HG03159 (cell line): ENCODE results near the gene DBP.

Source experiments
- ATAC-seq: cut with Tn5 transposase; IDR thresholded peaks from one replicate; pipeline ENCODE4 v1.9.1; 2021; ENCODE audit warnings: mild to moderate bottlenecking, moderate library complexity; ENCODE audit not compliant: unreplicated experiment

The DBP gene

DNA sequence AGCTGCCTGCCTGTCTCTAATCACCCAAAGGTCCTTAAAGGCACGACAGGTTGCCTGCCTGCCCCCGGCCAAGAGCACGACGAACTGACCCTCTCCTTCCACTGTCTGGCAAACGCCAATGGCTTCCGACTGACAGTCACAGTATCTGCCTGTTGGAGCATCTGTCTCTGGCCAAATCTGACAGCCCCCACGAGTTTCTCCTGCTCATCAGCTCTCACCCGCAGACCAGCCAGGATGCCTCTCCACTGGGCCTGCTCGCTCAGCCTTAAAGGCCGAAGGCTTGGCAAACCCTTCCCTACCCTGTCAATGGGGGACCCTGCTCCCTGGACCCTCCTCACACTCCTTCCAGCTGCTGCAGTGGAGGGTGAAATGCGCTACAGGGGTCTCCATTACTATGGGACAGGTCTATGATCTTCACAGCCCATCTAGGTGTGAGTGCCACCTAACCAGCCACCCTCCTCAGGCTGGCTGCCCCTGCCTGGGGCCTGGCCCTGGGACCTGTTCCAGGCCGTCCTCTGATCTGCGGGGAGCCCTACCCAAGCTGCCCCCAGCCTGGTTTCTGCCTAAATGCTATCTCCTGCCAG is 23.2 kb downstream of the DBP start:
- no peak for ATAC-seq

DNA sequence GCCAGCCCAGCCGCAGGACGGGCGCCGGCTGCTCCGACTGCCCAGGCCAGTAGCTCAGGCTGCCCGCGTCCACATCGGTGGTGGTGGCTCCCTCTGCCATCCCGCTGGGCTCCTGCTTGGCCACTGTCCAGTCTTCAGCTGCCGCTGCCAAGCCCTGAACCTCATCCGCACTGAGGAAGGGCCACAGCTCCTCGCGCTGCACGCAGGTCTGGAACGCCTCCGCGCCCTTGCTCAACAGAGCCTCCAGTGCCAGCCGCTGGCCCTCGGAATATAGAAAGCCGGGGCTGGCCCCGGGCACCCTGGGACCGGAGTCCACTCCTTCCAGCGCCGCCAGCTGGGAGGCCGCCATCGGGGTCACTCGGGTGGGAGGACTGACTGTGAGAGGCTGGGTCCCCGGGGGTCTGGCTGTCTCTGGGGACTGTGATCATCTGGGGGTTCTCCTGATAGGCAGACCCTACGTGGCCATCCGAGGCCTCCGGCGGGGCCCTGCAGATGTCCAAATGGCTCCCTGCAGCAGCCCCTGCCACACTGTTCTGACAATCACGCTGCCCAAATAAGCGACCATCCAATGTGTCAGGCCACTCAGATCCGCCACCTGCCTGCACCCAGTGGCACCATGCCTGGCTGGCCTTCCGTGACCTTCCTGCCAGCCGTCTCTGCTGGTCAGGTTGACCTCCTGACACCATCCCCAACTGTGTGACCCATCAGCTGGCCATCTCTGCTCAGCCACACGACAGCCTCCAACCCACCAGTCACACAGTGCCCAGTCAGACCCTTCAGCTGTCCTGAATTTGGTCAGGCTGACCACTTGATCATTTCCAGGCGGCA is 23.9 kb downstream of the DBP start:
- ATAC-seq = no peak

DNA sequence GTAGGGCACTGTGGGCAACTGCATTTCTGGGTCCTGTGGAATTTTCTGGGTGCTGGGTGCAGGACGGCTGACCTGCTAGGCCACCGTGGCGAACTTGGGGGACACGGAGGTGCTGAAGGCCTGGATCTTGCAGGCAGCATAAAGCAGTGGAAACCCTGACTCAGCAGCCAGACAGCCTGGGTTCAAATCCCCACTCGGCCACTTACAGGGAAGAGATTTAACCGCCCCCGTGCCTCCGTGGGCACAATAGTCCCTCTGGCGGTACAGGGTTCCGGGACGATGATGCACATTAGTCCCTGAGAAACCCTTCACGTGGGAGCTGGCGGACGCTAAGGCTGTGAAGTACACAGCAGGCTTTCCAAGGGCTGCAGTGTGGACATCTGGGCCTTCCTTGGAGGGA is 25.3 kb downstream of the DBP start:
- ATAC-seq = no peak

DNA sequence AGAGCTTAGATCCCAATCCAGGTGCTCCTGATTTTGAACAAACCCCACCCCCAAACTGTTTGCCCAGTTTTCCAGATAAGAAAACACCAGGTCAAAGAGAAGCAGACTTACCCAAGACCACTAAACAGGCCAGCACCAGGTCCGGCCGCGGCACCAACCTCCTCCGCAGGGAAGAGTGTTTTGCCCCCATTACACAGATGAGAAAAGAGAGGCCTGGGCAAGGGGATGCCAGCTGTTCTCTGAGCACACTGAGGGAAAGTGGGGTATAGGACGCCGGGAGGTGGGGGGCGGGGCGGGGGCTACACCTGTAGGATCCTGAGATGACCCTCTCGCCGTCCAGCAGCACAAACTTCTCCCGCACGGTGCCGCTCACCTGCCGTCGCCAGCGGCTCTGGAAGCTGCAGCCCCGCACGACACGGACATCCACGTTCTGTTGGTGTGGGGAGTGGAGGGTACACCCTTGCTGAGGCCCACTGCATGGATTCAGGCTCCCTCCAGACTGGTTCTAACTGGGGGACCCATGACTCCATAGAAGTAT is 27.5 kb downstream of the DBP start:
- no peak for ATAC-seq

DNA sequence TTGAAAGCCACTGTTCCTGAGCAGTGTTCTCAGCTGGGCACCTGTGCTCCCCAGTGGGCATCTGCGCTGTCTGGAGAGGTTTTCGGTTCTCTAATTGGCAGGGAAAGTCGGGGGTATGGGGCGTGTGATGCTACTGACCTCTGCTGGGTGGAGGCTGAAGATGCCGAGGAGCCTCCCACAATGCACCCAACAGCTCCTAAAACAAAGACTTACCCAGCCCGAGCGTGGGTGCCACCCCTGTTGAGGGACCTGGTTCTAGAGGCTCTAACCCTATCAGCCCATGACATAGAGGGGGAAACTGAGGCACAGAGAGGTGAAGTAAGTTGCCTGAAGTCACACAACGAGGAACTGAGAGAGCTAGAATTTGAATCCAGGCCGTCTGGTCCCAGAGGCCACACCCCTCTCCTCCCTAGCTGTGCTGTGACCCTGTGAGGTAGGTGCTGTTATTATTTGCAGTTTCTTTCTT is 28.3 kb downstream of the DBP start:
- ATAC-seq = no peak

DNA sequence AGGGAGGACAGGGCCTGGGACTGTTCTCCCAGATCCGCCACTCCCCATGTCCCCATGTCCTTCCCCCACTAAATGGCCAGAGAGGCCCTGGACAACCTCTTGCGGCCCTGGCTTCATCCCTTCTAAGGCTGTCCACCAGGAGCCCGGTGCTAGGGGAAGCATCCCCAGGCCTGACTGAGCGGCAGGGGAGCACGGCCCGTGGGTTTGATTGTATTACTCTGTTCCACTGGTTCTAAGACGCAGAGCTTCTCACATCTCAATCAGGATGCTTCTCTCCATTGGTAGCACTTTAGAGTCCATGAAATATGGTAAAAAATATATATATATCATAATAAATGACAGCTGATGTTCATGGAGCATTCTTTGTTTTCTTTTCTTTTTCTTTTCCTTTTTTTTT is 29.8 kb downstream of the DBP start:
- ATAC-seq = no peak

DNA sequence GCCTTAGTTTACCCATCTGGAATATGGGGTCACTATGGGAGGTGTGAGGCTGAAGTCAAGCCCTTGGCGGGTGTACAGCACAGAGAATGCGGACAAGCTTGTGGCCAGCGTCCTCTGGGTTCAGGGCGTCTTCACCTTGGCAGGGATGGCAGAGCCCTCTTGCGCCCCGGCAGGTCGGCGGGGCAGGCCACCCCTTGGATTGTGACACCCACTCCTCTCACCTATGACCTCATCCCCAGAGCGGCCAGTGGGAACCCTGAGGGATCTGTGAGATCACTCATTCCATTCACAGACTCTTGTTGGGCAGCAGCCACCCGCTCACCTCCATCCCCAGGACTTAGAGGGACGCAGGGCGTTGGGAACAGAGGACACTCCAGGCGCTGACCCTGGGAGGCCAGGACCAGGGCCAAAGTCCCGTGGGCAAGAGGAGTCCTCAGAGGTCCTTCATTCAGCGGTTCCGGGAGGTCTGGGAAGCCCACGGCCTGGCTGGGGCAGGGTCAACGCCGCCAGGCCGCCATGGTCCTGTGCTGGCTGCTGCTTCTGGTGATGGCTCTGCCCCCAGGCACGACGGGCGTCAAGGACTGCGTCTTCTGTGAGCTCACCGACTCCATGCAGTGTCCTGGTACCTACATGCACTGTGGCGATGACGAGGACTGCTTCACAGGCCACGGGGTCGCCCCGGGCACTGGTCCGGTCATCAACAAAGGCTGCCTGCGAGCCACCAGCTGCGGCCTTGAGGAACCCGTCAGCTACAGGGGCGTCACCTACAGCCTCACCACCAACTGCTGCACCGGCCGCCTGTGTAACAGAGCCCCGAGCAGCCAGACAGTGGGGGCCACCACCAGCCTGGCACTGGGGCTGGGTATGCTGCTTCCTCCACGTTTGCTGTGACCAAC is 30.5 kb downstream of the DBP start, which contains the start of gene SPACA4:
TSS of gene SPACA4 (plus strand) at position 280 of the 896 bp plus-strand sequence. CDS start at position 517, 237 bp downstream.
- no peak for ATAC-seq

DNA sequence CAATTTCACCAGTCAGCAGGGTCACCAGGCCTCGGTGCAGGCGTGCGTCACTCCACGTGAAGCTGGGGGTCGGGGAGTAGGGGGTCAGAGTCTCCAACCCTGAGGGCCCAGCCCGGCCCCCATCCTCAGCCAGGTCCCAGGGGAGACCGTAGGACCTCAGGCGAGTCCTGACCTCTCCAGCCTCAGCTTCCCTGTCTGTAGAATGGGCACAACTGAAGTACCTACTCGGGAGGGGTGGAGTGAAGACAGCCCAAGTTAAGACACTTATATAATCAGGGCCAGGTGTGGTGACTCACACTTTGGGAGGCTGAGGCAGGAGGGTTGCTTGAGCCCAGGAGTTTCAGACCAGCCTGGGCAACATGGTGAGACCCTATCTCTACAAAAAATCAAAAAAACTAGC is 33.3 kb downstream of the DBP start:
- ATAC-seq = no peak

DNA sequence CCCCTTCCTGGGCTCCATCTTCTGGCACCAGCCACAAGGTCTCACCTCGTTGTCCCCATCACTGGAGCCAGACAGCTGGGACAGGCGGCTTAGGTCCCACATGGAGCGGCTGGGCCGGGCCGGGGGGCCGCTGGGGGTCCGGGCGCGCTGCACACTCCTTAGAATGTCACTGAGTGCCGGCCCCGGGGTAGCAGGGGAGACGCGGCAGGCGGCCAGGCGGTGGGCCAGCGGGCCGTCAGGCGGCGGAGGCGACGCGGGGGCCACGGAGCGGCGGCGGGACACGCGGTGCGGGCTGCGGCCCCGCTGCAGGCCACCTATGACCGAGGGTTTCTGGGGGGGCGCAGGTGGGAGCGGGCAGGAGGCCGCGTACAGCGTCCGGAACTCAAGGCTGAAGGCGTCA is 33.7 kb downstream of the DBP start:
- no peak for ATAC-seq

DNA sequence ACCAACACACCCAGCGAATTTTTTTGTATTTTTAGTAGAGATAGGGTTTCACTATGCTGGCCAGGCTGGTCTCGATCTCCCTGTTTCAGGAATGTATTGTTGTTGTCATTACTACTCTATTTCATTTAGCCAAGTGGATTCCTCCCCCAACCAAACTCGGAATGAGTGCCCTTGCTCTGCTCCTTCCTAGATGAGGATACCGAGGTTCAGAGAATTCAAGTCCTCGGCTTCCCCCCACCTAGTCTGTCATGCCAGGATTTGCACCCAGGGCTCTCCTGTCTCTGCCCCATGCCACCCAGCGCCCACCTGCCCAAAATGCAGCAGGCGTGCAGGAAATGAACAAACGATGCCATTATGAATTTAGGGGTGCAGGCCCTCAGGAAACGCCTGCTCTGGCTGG is 34.2 kb downstream of the DBP start:
- no peak for ATAC-seq

DNA sequence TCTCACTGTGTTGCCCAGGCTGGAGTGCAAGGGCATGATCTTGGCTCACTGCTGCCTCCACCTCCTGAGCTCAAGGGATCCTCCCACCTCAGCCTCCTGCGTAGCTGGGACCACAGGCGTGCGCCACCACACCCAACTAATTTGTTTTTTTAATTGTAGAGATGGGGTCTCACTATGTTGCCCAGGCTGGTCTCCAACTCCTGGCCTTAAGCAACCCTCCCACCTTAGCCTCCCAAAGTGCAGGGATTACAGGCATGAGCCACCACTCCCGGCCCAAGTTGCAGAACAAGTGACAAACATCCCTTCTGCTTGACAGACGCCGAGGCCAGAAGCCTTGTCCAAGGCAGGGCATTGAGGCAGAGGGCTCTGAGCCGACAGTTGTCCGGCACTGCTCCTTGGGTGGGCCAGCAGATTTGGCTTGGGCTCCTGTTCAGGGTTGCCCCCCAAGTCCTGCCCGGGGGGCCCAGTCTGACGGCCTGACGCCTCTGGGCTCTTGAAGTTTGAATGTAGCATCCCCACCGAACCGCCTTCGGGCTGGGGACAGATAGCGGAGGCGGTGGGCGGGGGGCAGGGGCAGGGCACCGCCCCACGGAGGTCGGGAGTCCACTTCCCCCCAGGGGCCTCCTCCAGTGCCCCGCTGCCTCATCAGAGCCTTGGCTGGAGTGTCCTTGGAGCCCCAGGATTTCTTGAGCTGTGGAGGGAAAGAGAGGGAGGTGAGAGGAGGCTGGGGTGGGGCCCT is 36.3 kb downstream of the DBP start:
- ATAC-seq = no peak

DNA sequence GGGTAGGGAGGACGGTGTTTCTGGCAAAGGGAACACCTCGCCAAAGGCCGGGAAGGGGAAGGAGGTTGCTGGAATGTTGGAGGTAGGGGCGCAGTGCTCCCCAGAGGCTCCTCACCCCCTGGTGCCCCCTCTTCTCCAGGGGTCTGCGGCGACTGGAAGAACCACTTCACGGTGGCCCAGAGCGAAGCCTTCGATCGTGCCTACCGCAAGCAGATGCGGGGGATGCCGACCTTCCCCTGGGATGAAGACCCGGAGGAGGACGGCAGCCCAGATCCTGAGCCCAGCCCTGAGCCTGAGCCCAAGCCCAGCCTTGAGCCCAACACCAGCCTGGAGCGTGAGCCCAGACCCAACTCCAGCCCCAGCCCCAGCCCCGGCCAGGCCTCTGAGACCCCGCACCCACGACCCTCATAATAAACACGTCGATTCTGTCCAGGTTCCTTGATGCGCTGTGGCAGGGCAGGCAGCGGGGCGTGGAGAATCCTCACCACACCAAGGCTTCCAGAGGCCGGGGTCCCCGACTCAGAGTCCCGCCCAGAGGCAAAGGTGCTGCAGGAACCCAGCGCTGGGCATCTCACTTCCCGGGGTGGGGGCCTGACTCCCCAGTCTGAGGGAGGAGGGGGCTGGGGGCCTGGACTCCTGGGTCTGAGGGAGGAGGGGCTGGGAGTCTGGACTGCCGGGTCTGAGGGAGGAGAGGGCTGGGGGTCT is 38.0 kb downstream of the DBP start:
- no peak for ATAC-seq

DNA sequence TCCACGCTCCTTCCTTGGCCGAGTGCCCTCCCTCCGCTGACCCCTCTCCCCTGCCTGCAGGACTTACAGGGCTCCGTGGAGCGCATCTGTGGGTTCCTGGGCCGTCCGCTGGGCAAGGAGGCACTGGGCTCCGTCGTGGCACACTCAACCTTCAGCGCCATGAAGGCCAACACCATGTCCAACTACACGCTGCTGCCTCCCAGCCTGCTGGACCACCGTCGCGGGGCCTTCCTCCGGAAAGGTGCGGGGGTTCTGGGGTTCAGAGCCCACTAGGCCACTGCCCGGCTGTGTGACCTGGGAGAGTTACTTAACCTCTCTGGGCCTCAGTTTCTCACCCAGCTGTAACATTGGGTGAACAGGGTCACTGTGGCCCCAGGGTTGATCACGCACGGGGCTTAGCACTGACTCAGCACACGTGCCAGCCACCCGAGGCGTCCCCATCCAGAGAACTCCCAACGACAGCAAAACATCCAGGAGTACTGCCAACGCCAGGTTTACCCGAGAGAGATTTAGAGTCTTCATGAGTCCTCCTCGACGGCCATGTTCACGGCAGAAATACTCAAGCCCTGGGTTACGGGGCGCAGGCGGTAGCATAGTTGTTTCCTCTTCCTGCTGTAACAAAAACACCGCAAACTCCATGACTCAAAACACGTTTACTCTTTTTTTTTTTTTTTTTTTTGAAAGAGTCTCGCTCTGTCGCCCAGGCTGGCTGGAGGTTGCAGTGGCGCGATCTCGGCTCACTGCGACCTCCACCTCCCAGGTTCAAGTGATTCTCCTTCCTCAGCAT is 40.3 kb downstream of the DBP start:
- no peak for ATAC-seq

DNA sequence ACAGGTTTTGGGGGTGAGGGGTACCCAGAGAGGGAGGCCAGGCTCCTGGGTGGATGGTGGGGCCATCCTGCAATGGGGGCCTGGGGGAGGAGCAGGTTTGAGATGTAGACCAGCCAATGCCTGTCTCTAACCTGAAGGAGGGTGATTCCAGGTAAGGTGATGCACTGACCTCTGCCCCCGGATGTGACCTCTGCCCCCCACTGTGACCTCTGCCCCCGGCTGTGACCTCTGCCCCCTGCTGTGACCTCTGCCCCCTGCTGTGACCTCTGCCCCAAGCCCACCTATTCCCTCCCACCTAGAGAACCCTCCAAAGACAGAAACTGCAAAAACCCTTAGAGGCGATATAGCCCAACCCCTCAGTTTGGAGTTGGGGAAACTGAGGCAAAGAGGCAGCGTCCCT is 40.9 kb downstream of the DBP start:
- no peak for ATAC-seq

DNA sequence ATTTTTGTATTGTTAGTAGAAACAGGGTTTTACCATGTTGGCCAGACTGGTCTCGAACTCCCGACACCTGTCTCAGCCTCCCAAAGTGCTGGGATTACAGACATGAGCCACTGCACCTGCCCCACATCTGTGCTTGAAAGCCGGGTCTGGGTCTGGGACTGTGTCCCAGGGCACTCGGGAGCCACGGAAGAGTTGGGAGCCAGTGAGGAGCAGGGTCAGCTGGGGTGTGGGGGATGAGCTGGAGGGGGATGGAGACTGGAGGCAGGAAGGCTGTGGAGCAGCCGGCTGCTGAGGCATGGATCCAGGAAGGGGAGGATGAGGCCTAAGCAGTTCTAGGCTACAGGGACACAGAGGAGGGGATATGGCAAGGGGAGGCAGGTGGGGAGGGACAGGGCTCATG is 41.3 kb downstream of the DBP start:
- no peak for ATAC-seq

DNA sequence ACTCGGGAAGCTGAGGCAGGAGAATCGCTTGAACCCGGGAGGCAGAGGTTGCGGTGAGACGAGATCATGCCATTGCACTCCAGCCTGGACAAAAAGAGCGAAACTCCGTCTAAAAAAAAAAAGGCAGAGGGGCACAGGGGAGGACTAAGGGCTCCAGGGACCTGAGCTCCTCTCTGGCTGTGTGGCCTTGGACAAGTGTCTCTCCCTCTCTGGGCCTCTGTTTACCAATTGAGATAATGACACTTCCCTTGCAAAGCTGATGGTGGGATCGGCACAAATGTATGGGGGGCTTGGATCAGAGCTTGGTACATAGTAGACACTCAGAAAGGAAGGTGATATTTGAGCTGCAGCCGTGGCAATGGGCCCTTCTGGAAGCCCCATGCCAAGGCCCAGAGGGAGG is 42.0 kb downstream of the DBP start:
- ATAC-seq = no peak

DNA sequence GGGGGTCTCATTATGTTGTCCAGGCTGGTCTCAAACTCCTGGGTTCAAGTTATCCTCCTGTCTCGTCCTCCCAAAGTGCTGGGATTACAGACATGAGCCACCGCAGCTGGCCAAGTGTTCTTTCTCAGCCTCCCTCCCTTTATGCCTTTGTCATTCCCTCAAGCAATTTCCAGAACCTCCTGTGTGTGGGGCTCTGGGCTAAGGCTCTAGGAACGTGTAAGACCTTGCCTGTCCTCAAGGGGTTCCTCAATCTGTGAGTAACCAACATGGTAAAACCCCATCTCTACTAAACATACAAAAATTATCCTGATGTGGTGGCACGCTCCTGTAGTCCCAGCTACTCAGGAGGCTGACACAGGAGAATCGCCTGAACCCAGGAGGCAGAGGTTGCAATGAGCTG is 46.2 kb downstream of the DBP start:
- ATAC-seq = no peak

DNA sequence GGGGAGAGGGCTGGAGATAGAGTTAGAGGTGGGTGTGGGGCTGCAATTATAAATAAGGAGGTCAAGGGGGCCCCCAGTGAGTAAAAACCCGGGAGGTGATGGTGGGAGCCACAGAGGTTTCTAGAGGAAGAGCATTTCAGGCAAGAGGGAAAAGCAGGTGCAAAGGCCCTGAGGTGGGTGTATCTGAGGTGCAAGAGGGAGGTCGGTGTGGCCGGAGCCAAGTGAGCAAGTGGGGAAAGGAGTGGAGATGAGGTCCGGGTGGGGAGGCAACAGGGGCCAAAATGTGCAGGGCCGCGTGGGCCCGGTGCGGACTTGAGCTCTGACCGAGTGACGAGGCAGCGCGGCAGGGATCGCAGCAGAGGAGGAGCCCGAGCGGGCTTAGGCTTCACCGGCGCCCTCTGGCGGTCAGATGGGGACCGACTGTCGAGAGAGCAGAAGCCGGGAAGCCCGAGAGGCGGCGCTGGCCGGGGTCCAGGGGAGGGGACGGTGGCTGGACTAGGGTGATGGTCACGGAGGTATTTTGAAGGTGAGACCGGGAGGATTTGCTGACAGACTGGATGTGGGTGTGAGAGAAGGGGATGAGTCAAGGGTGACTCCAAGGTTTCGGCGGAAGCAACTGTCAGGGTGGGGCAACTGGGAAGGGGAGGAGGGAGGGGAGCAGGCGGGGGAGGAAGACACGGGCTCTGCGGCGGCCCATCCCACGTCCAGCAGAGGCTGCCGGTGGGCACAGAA is 48.3 kb downstream of the DBP start:
- ATAC-seq = no peak

DNA sequence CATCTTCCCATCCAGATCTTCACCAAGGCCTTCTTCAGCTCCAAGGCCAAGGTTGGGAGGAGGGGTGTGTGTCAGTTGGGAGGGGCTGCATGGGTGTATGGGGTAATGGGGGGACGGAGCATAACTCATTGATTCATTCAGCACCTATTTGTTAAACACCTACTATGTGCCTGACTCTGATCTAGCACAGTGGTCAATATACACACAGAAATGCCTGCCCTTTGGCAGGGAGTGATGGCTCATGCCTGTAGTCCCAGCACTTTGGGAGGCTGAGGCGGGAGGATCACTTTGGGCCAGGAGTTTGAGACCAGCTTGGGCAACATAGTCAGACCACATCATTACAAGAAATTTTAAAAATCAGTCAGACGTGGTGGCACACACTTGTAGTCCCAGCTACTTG is 49.8 kb downstream of the DBP start:
- no peak for ATAC-seq
